Uterus (tissue), 4 donors: ENCODE data around the gene ITGAD. TPM values are rescaled to one million over a fixed set of nuclear protein-coding genes. Genes with fewer than 3 reads are reported as not detected.

Experiments
- DNase-seq, 2 donors: peaks; one replicate each; pipeline ENCODE4 v3.0.0-alpha.2; 2019 to 2020
- H3K27ac ChIP-seq, 2 donors: fragments of 200-600 bp; sonication (generic); 1 replicate in 1 of 2; 2 replicates in 1 of 2; pipeline ENCODE4 v1.5.1; 2016 to 2018
- H3K27me3 ChIP-seq, 2 donors: fragments of 200-600 bp; sonication (generic); one replicate each; pipeline ENCODE4 v1.5.1; 2018 to 2019; ENCODE audit warnings: control low read depth in 1 of 2
- H3K36me3 ChIP-seq, 2 donors: fragments of 200-600 bp; sonication (generic); one replicate each; pipeline ENCODE4 v1.5.1; 2019; ENCODE audit warnings: control low read depth in 1 of 2
- H3K4me1 ChIP-seq, 2 donors: fragments of 200-600 bp; sonication (generic); one replicate each; pipeline ENCODE4 v1.5.1; 2018 to 2019; ENCODE audit warnings: control low read depth in 1 of 2
- H3K4me3 ChIP-seq, 2 donors: fragments of 200-600 bp; sonication (generic); 1 replicate in 1 of 2; 2 replicates in 1 of 2; pipeline ENCODE4 v1.5.1; 2018 to 2019; ENCODE audit warnings: mild to moderate bottlenecking in 1 of 2
- H3K9me3 ChIP-seq, 2 donors: fragments of 200-600 bp; sonication (generic); one replicate each; pipeline ENCODE4 v1.5.1; 2019; ENCODE audit warnings: control low read depth in 1 of 2
- CTCF ChIP-seq, 4 experiments: fragments of 200-600 bp in 2 of 4; fragments of 450-650 bp in 2 of 4; sonication (generic) in 2 of 4; IDR thresholded peaks; one replicate each; pipeline ENCODE4 v1.5.1; 2016 to 2019; ENCODE audit warnings: antibody characterized with exemption in 4 of 4, mild to moderate bottlenecking in 2 of 4, moderate library complexity in 1 of 4
- POLR2A ChIP-seq, 2 donors: fragments of 450-650 bp; IDR thresholded peaks; one replicate each; pipeline ENCODE4 v1.6.1; 2016; ENCODE audit warnings: antibody characterized with exemption in 2 of 2, mild to moderate bottlenecking in 1 of 2, moderate library complexity in 1 of 2
- intact Hi-C: fragments of 100-400 bp; cut with DNase I; formaldehyde crosslinking; loops from one replicate; pipeline ENCODE4 v1.15.1; 2023; ENCODE audit warnings: low total_unique reads
- total RNA-seq, 4 donors: library from RNA; depleted of rRNA in 3 of 4; stranded (reverse); fragments of >200 nt in 3 of 4; gene quantifications; one replicate each; pipeline versions ENCODE4 v1.1.0 to v1.2.4, GENCODE V29; 2014 to 2023
- donor health status: DM: yes; HTN: yes; CAD: no.

Gene ITGAD
- total RNA-seq, 4 donors from 2014 or later, result 0.12 TPM; not detected in 3

GRCh38 chr16:31427441-31428278 is 34.5 kb downstream of the ITGAD start:
- H3K4me1 ChIP-seq, result no peaks in the 10 kb centered on the region
- peak; percentile 56 to 69 for DNase-seq
- no peak for TF ChIP-seq CTCF (IDR thresholded peaks at IDR 0.05)
- no peak for TF ChIP-seq POLR2A (IDR thresholded peaks at IDR 0.05)
- peak overlapping the region; percentile 11 to 50 for H3K4me3 ChIP-seq
- H3K9me3 ChIP-seq, result no peaks in the 10 kb centered on the region
- H3K27ac ChIP-seq, result peak overlapping the region in 1 of 2 donors; percentile 77
- intact Hi-C loops, result no loop called here
- H3K27me3 ChIP-seq, result no peaks in the 10 kb centered on the region
- H3K36me3 ChIP-seq, result no peaks in the 10 kb centered on the region

DNA sequence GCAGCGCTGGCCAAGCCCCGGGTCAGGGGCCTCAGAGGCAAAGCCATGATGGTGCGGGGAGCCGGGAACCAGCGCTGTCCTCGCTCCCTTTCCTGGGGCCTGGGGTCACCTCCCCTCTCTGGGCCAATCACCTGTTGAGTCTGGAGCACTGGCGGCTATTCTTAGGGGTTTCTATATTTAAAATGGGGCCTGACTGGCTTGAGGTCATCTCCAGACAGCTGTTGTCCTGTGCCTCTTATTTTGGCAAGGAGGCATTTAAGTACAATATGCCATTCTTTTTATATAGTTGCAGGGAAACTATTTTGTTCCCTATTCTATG is 35.1 kb downstream of the ITGAD start, which contains the start of gene COX6A2:
TSS of gene COX6A2 (minus strand) at position 82 of the 319 bp plus-strand sequence. CDS start at position 47, 35 bp downstream.
- H3K27ac ChIP-seq, result peak within 1 kb of the TSS in 1 of 2 donors; percentile 77
- H3K9me3 ChIP-seq, result no peaks in the 10 kb centered on the region
- H3K4me1 ChIP-seq, result no peaks in the 10 kb centered on the region
- no peaks in the 10 kb centered on the region for H3K27me3 ChIP-seq
- peak within 1 kb of the TSS; percentile 11 to 50 for H3K4me3 ChIP-seq
- intact Hi-C loops, result no loop called here
- no peaks in the 10 kb centered on the region for H3K36me3 ChIP-seq
- no peak for DNase-seq
- no peak for TF ChIP-seq CTCF (IDR thresholded peaks at IDR 0.05)
- TF ChIP-seq POLR2A (IDR thresholded peaks at IDR 0.05), result no peak

DNA sequence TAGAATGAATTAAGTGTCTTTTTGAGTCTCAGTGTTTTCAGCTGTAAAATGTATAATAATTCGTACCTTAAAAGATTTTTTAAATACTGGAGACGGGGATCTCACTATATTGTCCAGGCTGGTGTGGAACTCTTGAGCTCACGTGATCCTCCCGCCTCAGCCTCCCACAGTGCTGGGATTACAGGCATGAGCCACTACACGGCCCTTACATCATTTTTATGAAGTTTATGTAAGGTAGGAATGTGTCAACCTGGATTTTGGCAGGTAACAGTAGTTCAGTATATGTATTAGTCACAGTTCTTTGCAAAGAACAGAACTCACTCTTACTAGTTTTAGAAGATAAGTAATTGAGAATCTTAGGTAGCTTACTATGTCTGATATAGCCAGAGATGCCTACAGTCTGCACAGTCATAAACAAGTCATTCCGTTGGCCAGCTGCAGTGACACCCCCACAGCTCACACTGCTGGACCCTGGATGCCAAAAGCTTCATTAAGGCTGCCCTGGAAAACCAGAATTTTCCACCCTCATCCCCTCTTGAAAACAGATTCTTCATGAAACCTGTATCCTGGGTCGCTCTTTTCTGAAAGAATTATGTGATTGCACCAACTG is 35.6 kb downstream of the ITGAD start:
- H3K4me1 ChIP-seq, result no peaks in the 10 kb centered on the region
- intact Hi-C loops, result no loop called here
- DNase-seq, result no peak
- peak overlapping the region in 1 of 2 donors; percentile 77 for H3K27ac ChIP-seq
- no peak for TF ChIP-seq CTCF (IDR thresholded peaks at IDR 0.05)
- TF ChIP-seq POLR2A (IDR thresholded peaks at IDR 0.05), result no peak
- H3K4me3 ChIP-seq, result no peak overlapping the region
- H3K27me3 ChIP-seq, result no peaks in the 10 kb centered on the region
- H3K9me3 ChIP-seq, result no peaks in the 10 kb centered on the region
- no peaks in the 10 kb centered on the region for H3K36me3 ChIP-seq

GRCh38 chr16:31429314-31429713 is 36.2 kb downstream of the ITGAD start:
- Histone ChIP-seq H3K9me3 (no peaks in the 10 kb centered on the region), H3K4me3 (no peak overlapping the region), H3K27ac (no peak overlapping the region), H3K27me3 (no peaks in the 10 kb centered on the region), H3K36me3 (no peaks in the 10 kb centered on the region), H3K4me1 (no peaks in the 10 kb centered on the region)
- intact Hi-C loops, result no loop called here
- DNase-seq, result no peak
- TF ChIP-seq CTCF (IDR thresholded peaks at IDR 0.05) (no peak), POLR2A (IDR thresholded peaks at IDR 0.05) (no peak)

DNA sequence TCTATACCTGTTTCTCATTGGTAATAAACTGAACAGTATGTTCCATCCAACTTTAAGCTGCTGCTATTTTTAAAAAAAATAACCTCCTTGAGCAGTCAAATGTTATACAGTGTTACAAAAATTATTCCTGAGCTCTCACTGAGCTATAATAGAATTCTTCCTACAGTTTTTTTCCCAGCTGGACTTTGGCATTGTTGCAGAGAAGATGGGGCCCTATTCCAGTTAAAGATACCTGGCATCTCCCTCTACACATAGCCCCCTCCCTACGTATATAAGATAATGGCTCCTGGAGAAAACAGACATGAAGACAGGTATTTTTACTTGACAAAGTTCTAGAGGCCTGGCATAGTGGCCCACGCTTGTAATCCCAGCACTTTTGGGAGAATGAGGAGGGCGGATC is 36.7 kb downstream of the ITGAD start:
- no peak overlapping the region for H3K27ac ChIP-seq
- H3K27me3 ChIP-seq, result no peaks in the 10 kb centered on the region
- no peak for TF ChIP-seq CTCF (IDR thresholded peaks at IDR 0.05)
- TF ChIP-seq POLR2A (IDR thresholded peaks at IDR 0.05), result no peak
- intact Hi-C loops, result no loop called here
- H3K4me1 ChIP-seq, result no peaks in the 10 kb centered on the region
- no peak for DNase-seq
- H3K9me3 ChIP-seq, result no peaks in the 10 kb centered on the region
- H3K36me3 ChIP-seq, result no peaks in the 10 kb centered on the region
- no peak overlapping the region for H3K4me3 ChIP-seq
